HG03108 (cell line): ENCODE data around the gene NDUFS5.
"Not testable (repeated sequence)": the region's sequence is repeated elsewhere in the genome, so short reads cannot be mapped to it uniquely, and the experiment has no call there.

Source experiments
- ATAC-seq: cut with Tn5 transposase; IDR thresholded peaks from one replicate; pipeline ENCODE4 v1.9.1; 2021; ENCODE audit warnings: moderate library complexity; ENCODE audit not compliant: unreplicated experiment

Gene NDUFS5

GRCh38 chr1:39014956-39015355, 11.2 kb upstream of the NDUFS5 start:
- ATAC-seq: not testable (repeated sequence)

- no peak for ATAC-seq
Observed at GRCh38 chr1:39016604-39017171, 9.5 kb upstream of the NDUFS5 start.

- no peak for ATAC-seq
Observed at GRCh38 chr1:39017266-39017665, 8.9 kb upstream of the NDUFS5 start.

GRCh38 chr1:39020494-39020893, 5.7 kb upstream of the NDUFS5 start:
- ATAC-seq: not testable (repeated sequence)

- no peak for ATAC-seq
Observed at GRCh38 chr1:39021426-39021825, 4.7 kb upstream of the NDUFS5 start.

- no peak for ATAC-seq
Observed at GRCh38 chr1:39023140-39023539, 3.0 kb upstream of the NDUFS5 start.

GRCh38 chr1:39026866-39027507, 837 bp downstream of the NDUFS5 start:
- no peak for ATAC-seq

- ATAC-seq: no peak
Observed at GRCh38 chr1:39034114-39034654, 8.0 kb downstream of the NDUFS5 start.

- no peak for ATAC-seq
Observed at GRCh38 chr1:39036678-39037077, 10.5 kb downstream of the NDUFS5 start.

- ATAC-seq: no peak
Observed at GRCh38 chr1:39043513-39043912, 17.4 kb downstream of the NDUFS5 start.

GRCh38 chr1:39044762-39045161, 18.6 kb downstream of the NDUFS5 start:
- ATAC-seq: no peak

- no peak for ATAC-seq
Observed at GRCh38 chr1:39045231-39045630, 19.1 kb downstream of the NDUFS5 start.

GRCh38 chr1:39046613-39047210, 20.6 kb downstream of the NDUFS5 start:
- ATAC-seq: no peak

- ATAC-seq: no peak
Observed at GRCh38 chr1:39047374-39048229, 21.5 kb downstream of the NDUFS5 start.

- no peak for ATAC-seq
Observed at GRCh38 chr1:39048745-39049370, 22.7 kb downstream of the NDUFS5 start.

GRCh38 chr1:39050001-39050400, 23.9 kb downstream of the NDUFS5 start:
- ATAC-seq: no peak

GRCh38 chr1:39051193-39051850, 25.2 kb downstream of the NDUFS5 start:
- not testable (repeated sequence) for ATAC-seq

GRCh38 chr1:39051956-39052355, 25.8 kb downstream of the NDUFS5 start:
- ATAC-seq: no peak

GRCh38 chr1:39055213-39055710, 29.1 kb downstream of the NDUFS5 start:
- ATAC-seq: not testable (repeated sequence)

GRCh38 chr1:39061516-39061915, 35.4 kb downstream of the NDUFS5 start:
- ATAC-seq: not testable (repeated sequence)
